ENCODE results near the gene ARHGAP21.

ARHGAP21 gene

DNA sequence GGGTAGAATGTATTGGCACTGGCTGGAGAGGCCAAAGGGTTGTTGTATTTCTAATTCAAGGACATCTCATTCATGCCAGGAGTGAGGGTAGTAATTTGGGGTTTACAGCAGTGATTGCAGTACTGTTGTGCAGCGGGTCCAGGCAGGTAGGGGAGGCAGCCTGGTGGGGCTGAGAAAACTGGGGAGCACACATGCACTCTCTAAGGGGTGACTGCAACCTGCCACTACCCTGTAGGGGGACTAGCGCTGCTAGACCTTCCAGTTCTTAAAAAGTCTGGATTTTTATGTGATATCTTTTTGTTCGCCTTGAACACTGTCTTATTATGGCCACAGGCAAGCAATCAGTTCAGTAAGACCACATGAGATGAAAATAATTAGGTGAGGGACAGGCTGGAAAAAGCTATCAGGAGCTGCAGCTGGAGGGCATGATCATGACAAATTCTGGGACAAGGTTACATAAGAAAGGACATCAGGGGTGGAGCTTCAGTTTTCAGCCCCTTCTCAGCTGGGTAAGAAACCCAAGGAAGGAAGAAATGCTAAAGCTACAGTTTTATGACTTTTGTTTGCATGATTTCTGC lies 149.0 kb downstream of the ARHGAP21 start:
- Mint-ChIP-seq H3K9me3 (no peaks in the 10 kb centered on the region), H3K4me3 (no peak overlapping the region), H3K36me3 (ENCODE audit: low read depth) (no peaks in the 10 kb centered on the region), H3K4me1 (no peaks in the 10 kb centered on the region), H3K27me3 (ENCODE audit: low read depth) (no peaks in the 10 kb centered on the region), H3K27ac (no peak overlapping the region)
- TF ChIP-seq, protein P1, sequence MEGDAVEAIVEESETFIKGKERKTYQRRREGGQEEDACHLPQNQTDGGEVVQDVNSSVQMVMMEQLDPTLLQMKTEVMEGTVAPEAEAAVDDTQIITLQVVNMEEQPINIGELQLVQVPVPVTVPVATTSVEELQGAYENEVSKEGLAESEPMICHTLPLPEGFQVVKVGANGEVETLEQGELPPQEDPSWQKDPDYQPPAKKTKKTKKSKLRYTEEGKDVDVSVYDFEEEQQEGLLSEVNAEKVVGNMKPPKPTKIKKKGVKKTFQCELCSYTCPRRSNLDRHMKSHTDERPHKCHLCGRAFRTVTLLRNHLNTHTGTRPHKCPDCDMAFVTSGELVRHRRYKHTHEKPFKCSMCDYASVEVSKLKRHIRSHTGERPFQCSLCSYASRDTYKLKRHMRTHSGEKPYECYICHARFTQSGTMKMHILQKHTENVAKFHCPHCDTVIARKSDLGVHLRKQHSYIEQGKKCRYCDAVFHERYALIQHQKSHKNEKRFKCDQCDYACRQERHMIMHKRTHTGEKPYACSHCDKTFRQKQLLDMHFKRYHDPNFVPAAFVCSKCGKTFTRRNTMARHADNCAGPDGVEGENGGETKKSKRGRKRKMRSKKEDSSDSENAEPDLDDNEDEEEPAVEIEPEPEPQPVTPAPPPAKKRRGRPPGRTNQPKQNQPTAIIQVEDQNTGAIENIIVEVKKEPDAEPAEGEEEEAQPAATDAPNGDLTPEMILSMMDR (IDR thresholded peaks at IDR 0.05; ENCODE audit: unreplicated experiment in 3 of 3), result no peak

DNA sequence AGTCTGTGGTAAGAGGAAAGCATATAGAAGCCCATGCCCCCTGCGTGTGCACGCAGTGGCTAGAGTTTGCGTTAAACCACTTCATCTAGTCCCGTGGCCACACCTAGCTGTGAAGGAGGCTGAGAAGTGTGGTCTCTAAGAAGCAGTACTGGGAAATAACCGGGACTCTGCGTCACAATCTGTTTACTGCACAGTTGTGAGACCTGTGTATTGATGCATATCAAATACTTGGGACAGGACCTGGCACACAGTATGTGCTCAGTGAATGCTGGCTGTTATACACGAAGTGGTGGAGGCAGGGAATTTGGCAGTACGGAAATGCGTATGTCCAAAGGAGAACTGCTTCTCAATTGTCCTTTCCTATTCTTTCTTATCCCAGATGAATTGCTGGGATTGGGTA lies 149.5 kb downstream of the ARHGAP21 start:
- Mint-ChIP-seq H3K27me3 (ENCODE audit: low read depth) (no peaks in the 10 kb centered on the region), H3K4me3 (no peak overlapping the region), H3K4me1 (no peaks in the 10 kb centered on the region), H3K9me3 (no peaks in the 10 kb centered on the region), H3K36me3 (ENCODE audit: low read depth) (no peaks in the 10 kb centered on the region), H3K27ac (no peak overlapping the region)
- TF ChIP-seq, protein P1 (IDR thresholded peaks at IDR 0.05; ENCODE audit: unreplicated experiment in 3 of 3), result no peak

DNA sequence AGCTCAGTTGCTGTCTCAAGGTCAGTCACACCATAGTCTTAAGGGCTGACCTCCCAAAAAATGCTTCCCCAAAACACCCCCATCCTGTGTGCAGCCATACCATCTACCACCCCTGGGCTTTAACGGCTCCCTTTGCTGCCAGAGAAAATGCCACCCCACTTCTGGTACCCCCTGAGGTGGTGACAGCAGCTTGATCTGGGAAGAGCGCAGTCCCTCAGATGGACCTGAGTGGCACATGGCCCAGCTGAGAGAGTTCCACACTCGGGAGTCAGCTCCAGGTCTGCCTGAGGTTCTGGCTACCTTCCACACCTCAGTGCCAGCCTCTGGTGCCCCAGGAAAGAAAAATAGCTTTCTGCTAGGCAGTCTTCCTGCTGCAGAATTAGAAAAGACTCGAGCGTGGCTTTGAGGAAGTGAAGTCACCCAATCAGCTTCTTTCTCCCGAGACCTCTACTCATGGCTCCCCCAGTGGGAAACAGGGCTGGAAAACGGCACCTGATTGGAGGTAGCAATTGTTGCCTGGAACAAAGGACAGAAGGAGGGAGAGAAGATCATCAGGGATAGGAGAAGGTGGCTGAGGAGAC lies 151.7 kb downstream of the ARHGAP21 start:
- H3K27me3 Mint-ChIP-seq (ENCODE audit: low read depth), result no peaks in the 10 kb centered on the region

DNA sequence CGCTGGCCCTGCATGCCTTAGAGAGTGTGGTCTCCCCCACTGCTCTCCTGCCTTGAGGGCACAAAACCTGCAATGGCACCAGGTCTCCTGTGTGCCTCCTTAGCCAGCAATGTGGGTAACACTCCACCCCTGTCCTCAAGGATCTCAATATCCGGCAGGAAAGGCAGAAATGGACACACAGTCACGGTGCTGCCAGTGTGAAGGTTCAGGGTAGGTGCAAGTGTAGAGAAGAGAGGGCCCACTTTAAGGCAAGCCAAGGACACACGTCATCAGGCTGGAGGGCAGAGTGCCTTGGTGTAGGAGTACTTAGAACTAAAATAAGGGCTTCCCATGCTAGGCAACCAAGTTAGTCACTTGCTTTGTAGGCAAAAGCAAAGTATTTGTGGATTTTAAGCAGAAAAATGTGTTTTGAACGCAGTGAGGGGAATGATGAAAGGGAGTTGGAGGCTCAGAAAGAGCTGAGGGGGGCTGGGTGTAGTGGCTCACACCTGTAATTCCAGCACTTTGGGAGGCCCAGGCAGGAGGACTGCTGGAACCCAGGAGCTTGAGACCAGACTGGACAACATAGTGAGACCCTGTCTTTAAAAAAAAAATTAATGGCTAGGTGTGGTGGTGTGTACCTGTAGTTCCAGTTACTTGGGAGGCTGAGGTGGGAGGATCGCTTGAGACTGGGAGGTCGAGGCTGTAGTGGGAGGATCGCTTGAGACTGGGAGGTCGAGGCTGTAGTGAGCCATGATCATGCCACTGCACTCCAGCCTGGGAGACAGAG lies 152.8 kb downstream of the ARHGAP21 start:
- Mint-ChIP-seq H3K4me3 (no peak overlapping the region), H3K4me1 (no peaks in the 10 kb centered on the region), H3K27ac (no peak overlapping the region), H3K9me3 (no peaks in the 10 kb centered on the region), H3K27me3 (ENCODE audit: low read depth) (no peaks in the 10 kb centered on the region), H3K36me3 (ENCODE audit: low read depth) (no peaks in the 10 kb centered on the region)
- TF ChIP-seq, protein P1 (IDR thresholded peaks at IDR 0.05; ENCODE audit: unreplicated experiment in 3 of 3), result no peak

More for the DNA sequence above, 151.7 kb downstream of the ARHGAP21 start:
- no peak overlapping the region for H3K4me3 Mint-ChIP-seq
- H3K27ac Mint-ChIP-seq, result no peak overlapping the region
- H3K4me1 Mint-ChIP-seq, result no peaks in the 10 kb centered on the region
- H3K36me3 Mint-ChIP-seq (ENCODE audit: low read depth), result no peaks in the 10 kb centered on the region
- TF ChIP-seq, protein P1 (IDR thresholded peaks at IDR 0.05; ENCODE audit: unreplicated experiment in 3 of 3), result no peak
- H3K9me3 Mint-ChIP-seq, result no peaks in the 10 kb centered on the region

DNA sequence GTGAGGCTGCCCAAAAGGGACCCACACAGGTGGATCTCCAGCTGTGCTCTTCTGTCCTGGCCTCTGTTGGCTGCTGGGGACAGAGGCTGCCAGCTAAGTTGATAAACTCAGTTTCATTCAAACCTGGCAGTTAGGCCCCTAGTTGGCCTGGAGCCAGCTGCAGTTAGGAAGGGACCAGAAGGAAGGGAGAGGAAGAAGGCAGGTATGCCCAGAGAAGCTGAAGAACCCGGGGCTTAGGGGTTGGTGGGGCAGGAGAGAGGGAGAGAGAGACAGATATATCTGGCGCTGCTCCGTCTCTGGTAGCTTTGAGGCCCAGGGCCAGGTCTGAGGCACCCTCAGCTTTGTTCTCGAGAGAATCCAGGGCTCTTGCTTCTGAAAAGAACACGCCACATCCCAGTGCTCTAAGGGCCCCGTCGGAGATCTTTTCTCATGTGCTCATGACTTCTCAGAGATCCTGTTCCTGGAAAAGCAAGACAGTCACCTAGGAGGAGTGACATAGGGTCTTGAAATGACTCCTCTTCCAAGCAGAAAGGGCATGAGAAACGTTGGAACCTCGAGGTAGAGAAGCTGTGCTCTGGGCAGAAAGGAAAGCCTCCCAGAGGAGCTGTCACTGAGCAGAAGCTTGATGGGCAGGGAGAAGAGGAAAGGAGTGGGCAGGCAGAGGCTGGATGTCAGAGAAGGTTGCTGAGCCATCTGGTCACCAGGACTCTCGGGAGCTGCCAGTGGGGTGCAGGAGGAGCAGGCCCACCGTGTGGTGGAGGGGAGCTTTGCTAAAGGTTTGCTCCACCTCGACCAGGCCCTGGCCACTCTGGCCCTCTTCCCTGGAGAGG lies 153.6 kb downstream of the ARHGAP21 start:
- TF ChIP-seq, protein P1 (IDR thresholded peaks at IDR 0.05; ENCODE audit: unreplicated experiment in 3 of 3), result no peak
- H3K36me3 Mint-ChIP-seq (ENCODE audit: low read depth), result no peaks in the 10 kb centered on the region
- H3K9me3 Mint-ChIP-seq, result no peaks in the 10 kb centered on the region
- H3K4me3 Mint-ChIP-seq, result no peak overlapping the region
- H3K4me1 Mint-ChIP-seq, result no peaks in the 10 kb centered on the region
- no peak overlapping the region for H3K27ac Mint-ChIP-seq
- H3K27me3 Mint-ChIP-seq (ENCODE audit: low read depth), result no peaks in the 10 kb centered on the region
